ENCODE data around the gene SEMA5B. TPM values are rescaled to one million over a fixed set of nuclear protein-coding genes. Genes with fewer than 3 reads are reported as not detected.

SEMA5B gene
- total RNA-seq, 1 experiment from 2014 or later: 1.0 TPM

- Histone ChIP-seq H3K9me3 (no peaks in the 10 kb centered on the region), H3K36me3 (ENCODE audit: control insufficient read depth, insufficient read depth, low read length) (no peaks in the 10 kb centered on the region), H3K4me1 (peaks cover 12% of the 10 kb centered on the region), H3K4me3 (ENCODE audit: low read depth, low read length) (no peak overlapping the region), H3K27me3 (replicated peaks; ENCODE audit: control insufficient read depth, insufficient read depth, low read length) (no peaks in the 10 kb centered on the region)
- no peak for DNase-seq
- peaks cover 17% of the 10 kb centered on the region for H3K4me1 Mint-ChIP-seq (ENCODE audit: low read depth, unreplicated experiment)
- H3K4me3 Mint-ChIP-seq (ENCODE audit: unreplicated experiment): no peak overlapping the region
- intact Hi-C loops (cut with micrococcal nuclease; ENCODE audit: unreplicated experiment): no loop called here
- no peak overlapping the region for H3K27ac Mint-ChIP-seq (ENCODE audit: unreplicated experiment)
- H3K27me3 Mint-ChIP-seq (ENCODE audit: insufficient read depth, unreplicated experiment): no peaks in the 10 kb centered on the region
- peaks cover 25% of the 10 kb centered on the region for H3K36me3 Mint-ChIP-seq (ENCODE audit: insufficient read depth, unreplicated experiment)
- CTCF ChIA-PET: interaction anchor here (0.6 to 0.9 kb wide), 3 partner anchors 21 to 397 kb away, joined by 3 read pairs; no protein-coding TSS in a partner anchor
- H3K9me3 Mint-ChIP-seq (ENCODE audit: unreplicated experiment): no peaks in the 10 kb centered on the region
- TF ChIP-seq CTCF (IDR thresholded peaks at IDR 0.05; ENCODE audit: insufficient read depth in 1 of 2, low read depth in 1 of 2, low read length in 1 of 2, severe bottlenecking in 1 of 2, unreplicated experiment in 1 of 2): no peak
- no TSS peak for BruUV-seq (replicated peaks)
- POLR2A ChIA-PET: no interaction called here
These were observed 42.9 kb upstream of the SEMA5B start for GRCh38 chr3:123070510-123070909.

DNA sequence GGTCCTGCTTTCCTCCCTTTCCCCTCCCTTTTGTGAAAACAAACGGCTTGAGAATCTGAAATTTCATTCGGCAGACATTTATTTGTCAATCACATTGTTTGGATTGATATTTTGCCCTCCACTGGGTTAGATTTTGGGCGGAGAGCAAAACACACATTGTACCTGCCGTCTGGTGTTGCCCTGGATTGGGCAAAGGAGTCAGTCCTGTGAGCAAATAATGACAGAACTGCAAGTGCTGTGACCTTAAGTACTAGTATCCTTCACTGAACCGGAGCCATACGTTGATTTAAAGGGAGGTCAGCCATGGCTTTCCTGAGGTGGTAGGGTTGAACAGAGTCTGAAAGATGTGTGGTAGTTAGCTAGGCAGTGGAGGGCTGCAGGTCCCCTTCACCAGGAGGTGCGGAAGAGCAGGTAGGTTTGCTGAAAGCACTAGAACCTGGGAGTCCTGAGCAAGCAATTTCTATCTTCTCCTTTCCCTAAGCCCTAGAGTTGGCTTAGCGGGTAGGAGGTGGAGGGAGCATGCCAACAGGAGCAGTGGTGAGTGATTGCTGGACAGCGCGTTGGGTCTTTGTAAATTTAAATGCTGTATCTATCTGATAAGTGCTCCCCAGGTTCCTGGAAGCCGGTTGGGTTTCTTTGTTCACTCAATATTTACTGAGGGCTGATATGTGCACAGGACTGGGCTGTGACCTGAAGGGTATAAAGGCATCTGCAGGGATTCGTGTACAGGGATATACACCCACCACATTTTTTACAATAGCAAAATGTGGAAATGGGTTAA, 41.2 kb upstream of the SEMA5B start:
- H3K9me3 Mint-ChIP-seq (ENCODE audit: unreplicated experiment): no peaks in the 10 kb centered on the region
- H3K36me3 Mint-ChIP-seq (ENCODE audit: insufficient read depth, unreplicated experiment): peaks cover 25% of the 10 kb centered on the region
- peak overlapping the region; percentile 72 for H3K4me3 Mint-ChIP-seq (ENCODE audit: unreplicated experiment)
- Histone ChIP-seq H3K36me3 (ENCODE audit: control insufficient read depth, insufficient read depth, low read length) (no peaks in the 10 kb centered on the region), H3K27me3 (replicated peaks; ENCODE audit: control insufficient read depth, insufficient read depth, low read length) (no peaks in the 10 kb centered on the region), H3K4me3 (ENCODE audit: low read depth, low read length) (peak overlapping the region; percentile 100), H3K9me3 (no peaks in the 10 kb centered on the region), H3K4me1 (peaks cover 12% of the 10 kb centered on the region)
- H3K27ac Mint-ChIP-seq (ENCODE audit: unreplicated experiment): no peak overlapping the region
- BruUV-seq (replicated peaks): TSS peak; percentile 33
- no peak for DNase-seq
- POLR2A ChIA-PET: no interaction called here
- H3K4me1 Mint-ChIP-seq (ENCODE audit: low read depth, unreplicated experiment): peaks cover 9% of the 10 kb centered on the region
- H3K27me3 Mint-ChIP-seq (ENCODE audit: insufficient read depth, unreplicated experiment): peaks cover 4% of the 10 kb centered on the region
- intact Hi-C loops (cut with micrococcal nuclease; ENCODE audit: unreplicated experiment): no loop called here
- TF ChIP-seq CTCF (IDR thresholded peaks at IDR 0.05; ENCODE audit: insufficient read depth in 1 of 2, low read depth in 1 of 2, low read length in 1 of 2, severe bottlenecking in 1 of 2, unreplicated experiment in 1 of 2): no peak
- CTCF ChIA-PET: no interaction called here

- Mint-ChIP-seq H3K36me3 (ENCODE audit: insufficient read depth, unreplicated experiment) (peaks cover 25% of the 10 kb centered on the region), H3K9me3 (ENCODE audit: unreplicated experiment) (no peaks in the 10 kb centered on the region), H3K4me1 (ENCODE audit: low read depth, unreplicated experiment) (peaks cover 9% of the 10 kb centered on the region), H3K4me3 (ENCODE audit: unreplicated experiment) (peak overlapping the region; percentile 72), H3K27ac (ENCODE audit: unreplicated experiment) (peak overlapping the region; percentile 58), H3K27me3 (ENCODE audit: insufficient read depth, unreplicated experiment) (peaks cover 4% of the 10 kb centered on the region)
- ChIA-PET CTCF (interaction anchor here (1.4 kb wide), 1 partner anchor 41 kb away, joined by 10 read pairs; the partner anchor contains the start of gene SEMA5B), POLR2A (interaction anchor here (0.6 to 1.7 kb wide), 7 partner anchors 9 to 1605 kb away, joined by 3 to 7 read pairs (median 4); partner anchors contain the start of genes FAM162A, SEC22A and SEMA5B)
- no peaks in the 10 kb centered on the region for H3K9me3 ChIP-seq
- H3K36me3 ChIP-seq (ENCODE audit: control insufficient read depth, insufficient read depth, low read length): no peaks in the 10 kb centered on the region
- no peaks in the 10 kb centered on the region for H3K27me3 ChIP-seq (replicated peaks; ENCODE audit: control insufficient read depth, insufficient read depth, low read length)
- no peak for DNase-seq
- H3K4me3 ChIP-seq (ENCODE audit: low read depth, low read length): peak overlapping the region; percentile 100
- H3K4me1 ChIP-seq: peaks cover 12% of the 10 kb centered on the region
- BruUV-seq (replicated peaks): no TSS peak
- no peak for TF ChIP-seq CTCF (IDR thresholded peaks at IDR 0.05; ENCODE audit: insufficient read depth in 1 of 2, low read depth in 1 of 2, low read length in 1 of 2, severe bottlenecking in 1 of 2, unreplicated experiment in 1 of 2)
- intact Hi-C loops (cut with micrococcal nuclease; ENCODE audit: unreplicated experiment): no loop called here
These were observed 40.4 kb upstream of the SEMA5B start for GRCh38 chr3:123067689-123068600.

All from Caco-2 (cell line).